ENCODE measurements around the gene POLR3K. TPM values are rescaled to one million over a fixed set of nuclear protein-coding genes. Genes with fewer than 3 reads are reported as not detected.

Gene POLR3K
- total RNA-seq, 1 experiment from 2014 or later, result 22.7 TPM

- Histone ChIP-seq H3K9ac (ENCODE audit: low read length) (no peak overlapping the region), H4K20me1 (ENCODE audit: insufficient read depth) (no peaks in the 10 kb centered on the region), H2AFZ (ENCODE audit: low read depth, low read length, poor library complexity, severe bottlenecking) (no peak overlapping the region), H3K79me2 (ENCODE audit: insufficient read depth, low read length) (peaks cover 6% of the 10 kb centered on the region; the same call in 1 of the 2 replicates), H3K27me3 (ENCODE audit: insufficient read depth, low read length) (no peaks in the 10 kb centered on the region), H3K4me2 (ENCODE audit: low read length) (no peak overlapping the region), H3K9me3 (ENCODE audit: control insufficient read depth in 1 of 2, insufficient read depth in 1 of 2, low read depth in 1 of 2, low read length in 2 of 2) (no peaks in the 10 kb centered on the region), H3K4me3 (replicated peaks in 1 of 2; ENCODE audit: low read depth in 1 of 2, low read length in 2 of 2) (no peak overlapping the region), H3K36me3 (ENCODE audit: control insufficient read depth in 1 of 2, insufficient read depth in 2 of 2, low read length in 2 of 2) (peaks cover 0 to 14% of the 10 kb centered on the region in 2 experiments; a peak in 2 of 4 replicates), H3K27ac (ENCODE audit: low read depth, low read length) (no peak overlapping the region), H3K9me2 (ENCODE audit: insufficient read depth) (no peaks in the 10 kb centered on the region), H3K4me1 (ENCODE audit: control insufficient read depth in 1 of 2, insufficient read depth in 2 of 2, low read length in 2 of 2) (no peaks in the 10 kb centered on the region; a peak in 1 of 4 replicates)
- intact Hi-C loops (cut with micrococcal nuclease), result no loop called here
- ChIA-PET RAD21 (ENCODE audit: low non-redundant PET in 1 of 2, low total read pairs in 2 of 2, uncharacterized antibody in 2 of 2, unreplicated experiment in 2 of 2) (interaction anchor here in 1 of 2 experiments (1.4 kb wide), 1 partner anchor 9 kb away, joined by 3 read pairs; the partner anchor contains the start of genes POLR3K and SNRNP25), CTCF (no interaction called here), POLR2A (no interaction called here)
- ATAC-seq (no peak), DNase-seq (ENCODE audit: low read depth, low spot score) (no peak)
- TF ChIP-seq ELF1 (IDR thresholded peaks at IDR 0.05; ENCODE audit: borderline replicate concordance, low read depth) (no peak), YY1 (IDR thresholded peaks at IDR 0.05; ENCODE audit: extremely low read depth, insufficient replicate concordance, low read depth, low read length) (no peak), SRF (IDR thresholded peaks at IDR 0.05; ENCODE audit: low read depth) (no peak), CEBPB (IDR thresholded peaks at IDR 0.05; ENCODE audit: low read depth) (no peak), EZH2phosphoT487 (IDR thresholded peaks at IDR 0.05; ENCODE audit: borderline replicate concordance) (no peak), POLR2AphosphoS5 (IDR thresholded peaks at IDR 0.05; ENCODE audit: low read depth, low read length) (no peak), ZNF274 (IDR thresholded peaks at IDR 0.05; ENCODE audit: low read depth, low read length) (no peak), EZH2 (IDR thresholded peaks at IDR 0.05) (no peak), ATF3 (IDR thresholded peaks at IDR 0.05) (no peak), TCF7L2 (IDR thresholded peaks at IDR 0.05; ENCODE audit: borderline replicate concordance, extremely low read depth, insufficient read depth, insufficient read length) (no peak), SIN3A (IDR thresholded peaks at IDR 0.05; ENCODE audit: low read depth) (no peak), RAD21 (IDR thresholded peaks at IDR 0.05; ENCODE audit: low read depth) (no peak), ZBTB33 (IDR thresholded peaks at IDR 0.05; ENCODE audit: extremely low read depth, insufficient replicate concordance, low read length) (no peak), REST (IDR thresholded peaks at IDR 0.05; ENCODE audit: low read depth) (no peak), MAX (IDR thresholded peaks at IDR 0.05) (no peak), SP1 (IDR thresholded peaks at IDR 0.05; ENCODE audit: low read depth) (no peak), CTCF (IDR thresholded peaks at IDR 0.05 in 2 of 3, conservative IDR thresholded peaks at IDR 0.05 in 1 of 3; ENCODE audit: borderline replicate concordance in 1 of 3, insufficient read depth in 1 of 3, low read depth in 2 of 3, low read length in 2 of 3) (no peak)
- no TSS peak for BruUV-seq (replicated peaks)
Measured at GRCh38 chr16:44655-45054, 8.8 kb downstream of the POLR3K start.
